GM10266 (cell line): Measurements from ENCODE around the gene BIRC3.
A peak's percentile ranks its signal among the peaks of the same experiment; 100 is the strongest.

ENCODE experiments used
- DNase-seq: peaks from one replicate; pipeline ENCODE4 v3.0.0; 2012; ENCODE audit errors: extremely low spot score
- TF ChIP-seq, protein P1 (sequence below): IDR thresholded peaks from 2 replicates; pipeline ENCODE4 v1.5.1; 2012; ENCODE audit warnings: mild to moderate bottlenecking, low read depth; ENCODE audit not compliant: control insufficient read depth, insufficient read depth; ENCODE audit errors: missing control alignments

Gene BIRC3

DNA sequence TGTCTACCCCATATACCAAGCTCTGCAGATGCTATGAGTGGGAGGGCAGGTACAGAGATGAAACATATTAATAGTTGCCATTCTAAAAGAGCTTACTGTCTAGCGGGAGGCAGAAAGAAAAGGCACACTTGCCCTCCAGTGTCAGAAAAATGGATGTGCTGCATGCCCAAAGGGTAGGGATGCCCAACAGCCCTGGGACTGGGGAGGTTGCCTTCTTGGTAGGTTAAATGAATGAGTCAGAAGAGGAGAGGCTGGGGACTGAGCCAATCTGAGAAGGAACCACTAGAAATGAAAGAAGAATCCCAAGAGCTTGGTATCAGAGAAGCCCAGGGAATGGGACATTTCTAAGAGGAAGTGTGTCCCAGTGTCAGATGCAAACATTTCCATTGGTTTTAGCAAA, 1.2 kb downstream of the BIRC3 start:
- TF ChIP-seq, protein P1, sequence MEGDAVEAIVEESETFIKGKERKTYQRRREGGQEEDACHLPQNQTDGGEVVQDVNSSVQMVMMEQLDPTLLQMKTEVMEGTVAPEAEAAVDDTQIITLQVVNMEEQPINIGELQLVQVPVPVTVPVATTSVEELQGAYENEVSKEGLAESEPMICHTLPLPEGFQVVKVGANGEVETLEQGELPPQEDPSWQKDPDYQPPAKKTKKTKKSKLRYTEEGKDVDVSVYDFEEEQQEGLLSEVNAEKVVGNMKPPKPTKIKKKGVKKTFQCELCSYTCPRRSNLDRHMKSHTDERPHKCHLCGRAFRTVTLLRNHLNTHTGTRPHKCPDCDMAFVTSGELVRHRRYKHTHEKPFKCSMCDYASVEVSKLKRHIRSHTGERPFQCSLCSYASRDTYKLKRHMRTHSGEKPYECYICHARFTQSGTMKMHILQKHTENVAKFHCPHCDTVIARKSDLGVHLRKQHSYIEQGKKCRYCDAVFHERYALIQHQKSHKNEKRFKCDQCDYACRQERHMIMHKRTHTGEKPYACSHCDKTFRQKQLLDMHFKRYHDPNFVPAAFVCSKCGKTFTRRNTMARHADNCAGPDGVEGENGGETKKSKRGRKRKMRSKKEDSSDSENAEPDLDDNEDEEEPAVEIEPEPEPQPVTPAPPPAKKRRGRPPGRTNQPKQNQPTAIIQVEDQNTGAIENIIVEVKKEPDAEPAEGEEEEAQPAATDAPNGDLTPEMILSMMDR, result peak; percentile 43
- no peak for DNase-seq

- TF ChIP-seq, protein P1, result no peak
Measured at GRCh38 chr11:102319544-102319943, 2.3 kb downstream of the BIRC3 start.

DNA sequence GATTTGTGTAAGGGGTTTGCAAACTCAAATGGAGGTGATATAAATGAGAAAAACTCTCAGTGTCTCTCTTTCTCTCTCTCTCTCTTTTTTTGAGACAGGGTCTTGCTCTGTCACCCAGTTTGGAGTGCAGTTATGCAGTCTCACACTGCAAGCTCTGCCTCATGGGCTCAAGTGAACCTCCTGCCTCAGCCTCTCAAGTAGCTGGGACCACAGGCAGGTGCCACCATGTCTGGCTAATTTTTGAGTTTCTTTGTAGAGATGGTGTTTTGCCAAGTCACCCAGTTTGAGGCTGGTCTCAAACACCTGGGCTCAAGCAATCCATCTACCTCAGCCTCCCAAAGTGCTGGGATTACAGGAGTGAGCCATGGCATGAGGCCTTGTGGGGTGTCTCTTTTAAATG, 2.9 kb downstream of the BIRC3 start:
- no peak for DNase-seq
- TF ChIP-seq, protein P1, result no peak

More at GRCh38 chr11:102319544-102319943, 2.3 kb downstream of the BIRC3 start:
- DNase-seq, result no peak

GRCh38 chr11:102320679-102321078, 3.4 kb downstream of the BIRC3 start:
- DNase-seq, result no peak
- TF ChIP-seq, protein P1, result no peak

GRCh38 chr11:102322560-102322959, 5.3 kb downstream of the BIRC3 start:
- TF ChIP-seq, protein P1, result no peak
- no peak for DNase-seq

DNA sequence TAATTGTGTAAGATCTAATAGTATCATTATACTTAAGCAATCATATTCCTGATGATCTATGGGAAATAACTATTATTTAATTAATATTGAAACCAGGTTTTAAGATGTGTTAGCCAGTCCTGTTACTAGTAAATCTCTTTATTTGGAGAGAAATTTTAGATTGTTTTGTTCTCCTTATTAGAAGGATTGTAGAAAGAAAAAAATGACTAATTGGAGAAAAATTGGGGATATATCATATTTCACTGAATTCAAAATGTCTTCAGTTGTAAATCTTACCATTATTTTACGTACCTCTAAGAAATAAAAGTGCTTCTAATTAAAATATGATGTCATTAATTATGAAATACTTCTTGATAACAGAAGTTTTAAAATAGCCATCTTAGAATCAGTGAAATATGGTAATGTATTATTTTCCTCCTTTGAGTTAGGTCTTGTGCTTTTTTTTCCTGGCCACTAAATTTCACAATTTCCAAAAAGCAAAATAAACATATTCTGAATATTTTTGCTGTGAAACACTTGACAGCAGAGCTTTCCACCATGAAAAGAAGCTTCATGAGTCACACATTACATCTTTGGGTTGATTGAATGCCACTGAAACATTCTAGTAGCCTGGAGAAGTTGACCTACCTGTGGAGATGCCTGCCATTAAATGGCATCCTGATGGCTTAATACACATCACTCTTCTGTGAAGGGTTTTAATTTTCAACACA, 6.4 kb downstream of the BIRC3 start:
- TF ChIP-seq, protein P1, result no peak
- no peak for DNase-seq

DNA sequence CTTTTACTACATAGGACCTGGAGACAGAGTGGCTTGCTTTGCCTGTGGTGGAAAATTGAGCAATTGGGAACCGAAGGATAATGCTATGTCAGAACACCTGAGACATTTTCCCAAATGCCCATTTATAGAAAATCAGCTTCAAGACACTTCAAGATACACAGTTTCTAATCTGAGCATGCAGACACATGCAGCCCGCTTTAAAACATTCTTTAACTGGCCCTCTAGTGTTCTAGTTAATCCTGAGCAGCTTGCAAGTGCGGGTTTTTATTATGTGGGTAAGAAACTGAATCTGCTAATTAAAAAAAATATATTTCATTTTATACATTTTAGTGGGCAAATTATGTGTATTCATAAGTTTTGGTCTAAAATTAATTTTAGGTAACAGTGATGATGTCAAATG, 7.8 kb downstream of the BIRC3 start:
- TF ChIP-seq, protein P1, result no peak
- no peak for DNase-seq
